GM11168 (cell line): ENCODE results near the gene PSG1.
"Not testable (repeated sequence)": the region's sequence is repeated elsewhere in the genome, so short reads cannot be mapped to it uniquely, and the experiment has no call there.

ENCODE experiments used
- in situ Hi-C: fragments of 300-500 bp; cut with MboI; formaldehyde crosslinking; loops from one replicate; pipeline ENCODE4 v1.12.0; 2022; ENCODE audit warnings: low sequenced_read_pairs; ENCODE audit not compliant: unreplicated experiment

The PSG1 gene

GRCh38 chr19:42882730-42883129 is 3.2 kb upstream of the PSG1 start:
- in situ Hi-C loops = not testable (repeated sequence)

GRCh38 chr19:42882010-42882409 is 2.5 kb upstream of the PSG1 start:
- in situ Hi-C loops = not testable (repeated sequence)

GRCh38 chr19:42881279-42881678 is 1.8 kb upstream of the PSG1 start:
- in situ Hi-C loops = not testable (repeated sequence)

GRCh38 chr19:42880621-42881020 is 1.1 kb upstream of the PSG1 start:
- in situ Hi-C loops = not testable (repeated sequence)

- in situ Hi-C loops = not testable (repeated sequence)
These were observed 2.9 kb downstream of the PSG1 start for GRCh38 chr19:42876596-42876995.

GRCh38 chr19:42875881-42876280 is 3.6 kb downstream of the PSG1 start:
- in situ Hi-C loops = not testable (repeated sequence)

- in situ Hi-C loops = not testable (repeated sequence)
These were observed 4.4 kb downstream of the PSG1 start for GRCh38 chr19:42874901-42875813.

GRCh38 chr19:42874136-42874535 is 5.4 kb downstream of the PSG1 start:
- in situ Hi-C loops = not testable (repeated sequence)

GRCh38 chr19:42872608-42873007 is 6.9 kb downstream of the PSG1 start:
- in situ Hi-C loops = no loop called here

- in situ Hi-C loops = no loop called here
These were observed 22.0 kb downstream of the PSG1 start for GRCh38 chr19:42857544-42857867.

GRCh38 chr19:42856866-42857543 is 22.5 kb downstream of the PSG1 start:
- in situ Hi-C loops = not testable (repeated sequence)

- in situ Hi-C loops = not testable (repeated sequence)
These were observed 24.8 kb downstream of the PSG1 start for GRCh38 chr19:42854745-42855144.

GRCh38 chr19:42853231-42853630 is 26.3 kb downstream of the PSG1 start:
- in situ Hi-C loops = not testable (repeated sequence)

- in situ Hi-C loops = not testable (repeated sequence)
These were observed 26.7 kb downstream of the PSG1 start for GRCh38 chr19:42852821-42853220.

GRCh38 chr19:42851718-42852280 is 27.7 kb downstream of the PSG1 start:
- in situ Hi-C loops = not testable (repeated sequence)

GRCh38 chr19:42850981-42851717 is 28.4 kb downstream of the PSG1 start:
- in situ Hi-C loops = no loop called here

- in situ Hi-C loops = no loop called here
These were observed 32.9 kb downstream of the PSG1 start for GRCh38 chr19:42846597-42846996.

- in situ Hi-C loops = not testable (repeated sequence)
These were observed 35.9 kb downstream of the PSG1 start for GRCh38 chr19:42843631-42844030.

GRCh38 chr19:42832746-42833442 is 46.6 kb downstream of the PSG1 start:
- in situ Hi-C loops = not testable (repeated sequence)
